Smooth muscle cell (in vitro differentiated cells): ENCODE results near the gene THBS3. TPM values are rescaled to one million over a fixed set of nuclear protein-coding genes. Genes with fewer than 3 reads are reported as not detected.
"Not testable (repeated sequence)": the region's sequence is repeated elsewhere in the genome, so short reads cannot be mapped to it uniquely, and the experiment has no call there.

ENCODE experiments used
- DNase-seq: peaks from one replicate; lab custom pipeline; 2025; ENCODE audit not compliant: unreplicated experiment; lab: John Stamatoyannopoulos, UW
- H2AFZ ChIP-seq: fragments of 200-600 bp; sonication (generic); 2 replicates; pipeline ENCODE4 v1.6.0; 2016; ENCODE audit warnings: antibody characterized with exemption, low read depth, mild to moderate bottlenecking
- H3F3A ChIP-seq: fragments of 200-600 bp; sonication (generic); 2 replicates; pipeline ENCODE4 v1.6.0; 2017; ENCODE audit warnings: antibody characterized with exemption, low read depth
- H3K27ac ChIP-seq: fragments of 200-600 bp; sonication (generic); 2 replicates; pipeline ENCODE4 v1.5.1; 2016; ENCODE audit warnings: low read depth, mild to moderate bottlenecking
- H3K27me3 ChIP-seq: fragments of 200-600 bp; sonication (generic); 2 replicates; pipeline ENCODE4 v1.6.1; 2016; ENCODE audit warnings: low read depth, mild to moderate bottlenecking
- H3K36me3 ChIP-seq: fragments of 200-600 bp; sonication (generic); 2 replicates; pipeline ENCODE4 v1.5.1; 2016; ENCODE audit warnings: low read depth
- H3K4me1 ChIP-seq: fragments of 200-600 bp; sonication (generic); 2 replicates; pipeline ENCODE4 v1.5.1; 2016; ENCODE audit warnings: low read depth
- H3K4me2 ChIP-seq: fragments of 200-600 bp; sonication (generic); 2 replicates; pipeline ENCODE4 v1.6.0; 2016; ENCODE audit warnings: mild to moderate bottlenecking
- H3K4me3 ChIP-seq: fragments of 200-600 bp; sonication (generic); 2 replicates; pipeline ENCODE4 v1.5.1; 2016; ENCODE audit warnings: mild to moderate bottlenecking
- H3K79me2 ChIP-seq: fragments of 200-600 bp; sonication (generic); 2 replicates; pipeline ENCODE4 v1.6.0; 2016; ENCODE audit warnings: low read depth, mild to moderate bottlenecking
- H3K9ac ChIP-seq: fragments of 200-600 bp; sonication (generic); 2 replicates; pipeline ENCODE4 v1.6.0; 2016; ENCODE audit warnings: low read depth
- H3K9me3 ChIP-seq: fragments of 200-600 bp; sonication (generic); replicated peaks from 2 replicates; pipeline ENCODE4 v1.5.1; 2016; ENCODE audit warnings: low read depth
- H4K20me1 ChIP-seq: fragments of 200-600 bp; sonication (generic); 2 replicates; pipeline ENCODE4 v1.6.0; 2016; ENCODE audit warnings: low read depth
- CTCF ChIP-seq: fragments of 200-600 bp; sonication (generic); IDR thresholded peaks from 2 replicates; pipeline ENCODE4 v1.5.1; 2017; ENCODE audit warnings: borderline replicate concordance, mild to moderate bottlenecking, antibody characterized with exemption; ENCODE audit not compliant: insufficient read depth, poor library complexity, severe bottlenecking
- WGBS: methylation state at CpG from one replicate; pipeline ENCODE4 v1.1.7; 2016; ENCODE audit warnings: low lambda C conversion rate; 5-methylcytosine and 5-hydroxymethylcytosine counted together
- polyA plus RNA-seq: library from polyadenylated mRNA; unstranded; fragments of >200 nt; fragmentation: Nextera tagmentation; extraction: Ambion mirVana; gene quantifications from 2 replicates; pipeline ENCODE4 v1.2.1, GENCODE V29; 2016
- total RNA-seq: library from RNA; depleted of rRNA; stranded (reverse); fragments of >200 nt; gene quantifications from 2 replicates; pipeline ENCODE4 v1.2.3, GENCODE V29; 2014

Gene THBS3
- total and polyA plus RNA-seq, 2 experiments from 2014 or later: 20.1 to 28.5 TPM

- H4K20me1 ChIP-seq: no peaks in the 10 kb centered on the region
- H3K4me1 ChIP-seq: no peaks in the 10 kb centered on the region
- H2AFZ ChIP-seq: no peak overlapping the region
- H3K4me2 ChIP-seq: no peak overlapping the region
- H3K9ac ChIP-seq: no peak overlapping the region
- H3K36me3 ChIP-seq: no peaks in the 10 kb centered on the region
- no peak overlapping the region for H3K4me3 ChIP-seq
- no peaks in the 10 kb centered on the region for H3K27me3 ChIP-seq
- no peak for DNase-seq
- H3K79me2 ChIP-seq: no peaks in the 10 kb centered on the region
- no peaks in the 10 kb centered on the region for H3K9me3 ChIP-seq
- H3F3A ChIP-seq: no peaks in the 10 kb centered on the region
- no peak for TF ChIP-seq CTCF
- peak overlapping the region; percentile 6 for H3K27ac ChIP-seq
- 53% methylated on average over 1 of the region's 1 CpG for WGBS
These were observed 11.9 kb upstream of the THBS3 start for GRCh38 chr1:155219592-155220031.

- Histone ChIP-seq H3K9me3 (no peaks in the 10 kb centered on the region), H3K36me3 (no peaks in the 10 kb centered on the region), H3F3A (no peaks in the 10 kb centered on the region), H3K27me3 (no peaks in the 10 kb centered on the region), H3K79me2 (no peaks in the 10 kb centered on the region), H3K4me1 (no peaks in the 10 kb centered on the region), H3K27ac (no peak overlapping the region), H3K4me3 (no peak overlapping the region), H2AFZ (no peak overlapping the region), H3K4me2 (no peak overlapping the region), H4K20me1 (no peaks in the 10 kb centered on the region), H3K9ac (no peak overlapping the region)
- 70% methylated on average over 7 of the region's 7 CpGs for whole genome bisulfite sequencing
- no peak for TF ChIP-seq CTCF
- DNase-seq: no peak
These were observed 11.3 kb upstream of the THBS3 start for GRCh38 chr1:155218854-155219591.

GRCh38 chr1:155214702-155215101, 7.0 kb upstream of the THBS3 start:
- H3F3A ChIP-seq, DNase-seq, H3K4me3 ChIP-seq, H3K4me2 ChIP-seq, H2AFZ ChIP-seq, H3K9ac ChIP-seq, H3K79me2 ChIP-seq, H4K20me1 ChIP-seq, H3K4me1 ChIP-seq, H3K27ac ChIP-seq, H3K9me3 ChIP-seq, H3K36me3 ChIP-seq, H3K27me3 ChIP-seq: not testable (repeated sequence)
- 95% methylated on average over 9 of the region's 10 CpGs for WGBS

- not testable (repeated sequence) for H2AFZ ChIP-seq, H3F3A ChIP-seq, H3K27ac ChIP-seq, H3K9me3 ChIP-seq, H3K9ac ChIP-seq, H3K36me3 ChIP-seq, H3K4me2 ChIP-seq, H4K20me1 ChIP-seq, H3K4me3 ChIP-seq, DNase-seq, H3K27me3 ChIP-seq
- Histone ChIP-seq H3K79me2 (peaks cover 12% of the 10 kb centered on the region), H3K4me1 (peaks cover 10% of the 10 kb centered on the region)
- WGBS: 93% methylated on average over 7 of the region's 7 CpGs
These were observed 4.3 kb upstream of the THBS3 start for GRCh38 chr1:155212051-155212440.

- 98% methylated on average over 13 of the region's 13 CpGs for WGBS
- H4K20me1 ChIP-seq, H3K9ac ChIP-seq, H3K9me3 ChIP-seq, H3K36me3 ChIP-seq, H3K4me3 ChIP-seq, H3F3A ChIP-seq, H2AFZ ChIP-seq, DNase-seq, H3K27ac ChIP-seq, H3K27me3 ChIP-seq, H3K4me2 ChIP-seq: not testable (repeated sequence)
- Histone ChIP-seq H3K79me2 (peaks cover 12% of the 10 kb centered on the region), H3K4me1 (peaks cover 10% of the 10 kb centered on the region)
These were observed 3.8 kb upstream of the THBS3 start for GRCh38 chr1:155211381-155212050.
